ENCODE measurements around the gene PET100.

The PET100 gene

DNA sequence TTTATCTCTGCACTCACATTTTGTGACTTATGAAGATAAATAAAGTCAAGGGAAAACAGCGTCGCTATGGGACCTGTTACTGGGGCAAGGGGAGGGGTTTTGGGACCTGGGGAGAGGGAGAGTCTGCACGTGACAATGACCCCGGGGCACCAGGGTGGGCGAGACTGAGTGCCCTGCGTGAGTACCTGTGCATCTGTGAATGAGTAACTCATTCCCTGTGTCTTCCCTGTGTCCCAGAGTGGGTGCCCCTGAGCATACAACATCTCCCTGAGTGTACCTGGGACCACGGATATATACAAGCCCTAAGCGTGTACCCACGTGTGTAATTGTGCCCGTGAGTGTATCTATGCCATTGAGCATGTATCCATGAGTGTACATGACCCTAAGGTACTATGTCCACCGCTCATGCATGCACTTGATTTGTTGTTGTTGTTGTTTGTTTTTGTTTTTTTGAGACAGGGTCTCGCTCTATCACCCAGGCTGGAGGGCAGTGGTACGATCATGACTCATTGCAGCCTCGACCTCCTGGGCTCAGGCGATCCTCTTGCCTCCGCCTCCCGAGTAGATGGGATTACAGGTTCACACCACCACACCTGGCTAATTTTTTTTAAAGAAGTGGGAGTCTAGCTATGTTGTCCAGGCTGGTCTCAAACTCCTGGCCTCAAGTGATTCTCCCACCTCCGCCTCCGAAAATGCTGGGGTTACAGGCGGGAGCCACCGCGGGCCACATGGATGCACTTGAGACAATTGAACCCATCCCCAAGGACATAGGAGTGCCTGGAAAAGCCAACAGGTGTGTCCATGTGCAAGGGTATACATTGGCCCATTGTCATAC, 50.4 kb downstream of the PET100 start:
- no peak for DNase-seq (ENCODE audit: low read depth)

DNA sequence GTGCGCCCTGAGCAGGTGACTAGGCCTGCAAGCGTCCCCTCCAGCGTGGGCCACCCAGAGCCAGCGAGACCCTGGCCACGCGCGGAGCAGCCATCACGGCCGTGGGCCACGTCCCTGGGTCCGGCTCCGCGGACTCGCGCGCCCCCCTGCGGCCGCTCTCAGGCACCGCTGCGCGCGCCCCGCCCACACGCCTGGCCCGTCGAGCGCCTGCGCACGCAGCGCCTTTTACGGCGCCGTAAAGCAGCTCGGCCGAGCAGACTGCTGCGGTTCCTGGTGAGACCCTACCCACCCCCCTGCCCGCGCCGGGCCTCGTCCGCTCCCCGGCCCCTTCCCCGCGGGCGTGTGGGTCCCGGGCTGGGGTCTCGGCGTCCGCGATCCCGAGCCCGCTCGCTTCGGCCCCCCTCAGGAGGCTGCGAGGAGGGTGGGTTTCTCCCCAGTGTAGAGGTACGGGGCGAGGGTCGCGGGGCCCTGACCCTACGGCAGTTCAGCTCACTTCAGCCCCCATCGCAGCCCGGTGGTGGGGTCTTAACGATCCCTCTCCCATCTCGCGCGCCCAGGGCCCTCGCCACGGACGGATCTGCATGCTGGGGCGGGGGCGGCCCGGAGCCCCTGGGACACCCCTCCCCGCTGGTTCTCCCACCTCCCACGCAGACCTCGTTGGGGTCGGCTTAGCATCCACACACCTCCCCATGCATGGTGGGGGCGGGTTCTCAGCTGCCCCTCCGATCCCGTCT, 51.2 kb downstream of the PET100 start, which contains the start of gene TRAPPC5:
Gene TRAPPC5, plus strand, starts transcription at position 228 of the 734 bp plus-strand sequence. CDS start 1,421 bp downstream, outside the sequence.
- peak; percentile 71 for DNase-seq (ENCODE audit: low read depth)
